ENCODE measurements around the gene XYLT1.

DNA sequence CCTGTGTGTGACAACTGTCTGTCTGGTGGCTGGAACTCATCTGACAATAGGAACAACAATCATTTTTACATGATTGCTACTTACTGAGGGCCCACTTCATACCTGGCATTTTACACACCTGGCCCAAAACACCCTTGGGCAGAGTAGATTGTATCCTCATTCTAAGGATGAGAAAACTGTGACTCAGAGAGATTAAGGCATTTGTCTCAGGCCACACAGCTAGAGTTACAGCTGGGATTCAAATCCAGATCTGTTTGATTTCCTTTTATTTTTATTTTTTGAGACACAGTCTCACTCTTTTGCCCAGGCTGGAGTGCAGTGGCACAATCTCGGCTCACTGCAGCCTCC is 242.1 kb downstream of the XYLT1 start:
- TF ChIP-seq TAF1 (IDR thresholded peaks at IDR 0.05; ENCODE audit: low read depth, low read length) (no peak), KDM1A (IDR thresholded peaks at IDR 0.05; ENCODE audit: borderline replicate concordance, low read length) (no peak), GABPA (IDR thresholded peaks at IDR 0.05; ENCODE audit: borderline replicate concordance, insufficient read depth, low read length) (no peak), RAD21 (IDR thresholded peaks at IDR 0.05 in 1 of 2, conservative IDR thresholded peaks at IDR 0.05 in 1 of 2; ENCODE audit: low read depth in 2 of 2, low read length in 2 of 2) (no peak), EZH2 (IDR thresholded peaks at IDR 0.05; ENCODE audit: low read depth, low read length, severe bottlenecking) (no peak), FOSL1 (IDR thresholded peaks at IDR 0.05; ENCODE audit: insufficient read depth, low read depth, low read length) (no peak), CEBPB (IDR thresholded peaks at IDR 0.05; ENCODE audit: low read depth, low read length) (no peak)
- TF ChIP-seq, protein P1, sequence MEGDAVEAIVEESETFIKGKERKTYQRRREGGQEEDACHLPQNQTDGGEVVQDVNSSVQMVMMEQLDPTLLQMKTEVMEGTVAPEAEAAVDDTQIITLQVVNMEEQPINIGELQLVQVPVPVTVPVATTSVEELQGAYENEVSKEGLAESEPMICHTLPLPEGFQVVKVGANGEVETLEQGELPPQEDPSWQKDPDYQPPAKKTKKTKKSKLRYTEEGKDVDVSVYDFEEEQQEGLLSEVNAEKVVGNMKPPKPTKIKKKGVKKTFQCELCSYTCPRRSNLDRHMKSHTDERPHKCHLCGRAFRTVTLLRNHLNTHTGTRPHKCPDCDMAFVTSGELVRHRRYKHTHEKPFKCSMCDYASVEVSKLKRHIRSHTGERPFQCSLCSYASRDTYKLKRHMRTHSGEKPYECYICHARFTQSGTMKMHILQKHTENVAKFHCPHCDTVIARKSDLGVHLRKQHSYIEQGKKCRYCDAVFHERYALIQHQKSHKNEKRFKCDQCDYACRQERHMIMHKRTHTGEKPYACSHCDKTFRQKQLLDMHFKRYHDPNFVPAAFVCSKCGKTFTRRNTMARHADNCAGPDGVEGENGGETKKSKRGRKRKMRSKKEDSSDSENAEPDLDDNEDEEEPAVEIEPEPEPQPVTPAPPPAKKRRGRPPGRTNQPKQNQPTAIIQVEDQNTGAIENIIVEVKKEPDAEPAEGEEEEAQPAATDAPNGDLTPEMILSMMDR (IDR thresholded peaks at IDR 0.05; ENCODE audit: control extremely low read depth in 1 of 3, insufficient read depth in 1 of 3, low read depth in 1 of 3, low read length in 3 of 3): no peak

All from H1 (cell line).